ENCODE results near the gene HEPN1.

HEPN1 gene

GRCh38 chr11:124918950-124919349, at the start of gene HEPN1:
TSS of gene HEPN1 (plus strand) at chr11:124919250.
- no peak for DNase-seq (ENCODE audit: low spot score)

GRCh38 chr11:124869331-124869730, 49.7 kb upstream of the HEPN1 start:
- no peak for DNase-seq (ENCODE audit: low spot score)

- no peak for DNase-seq (ENCODE audit: low spot score)
Observed at GRCh38 chr11:124869856-124870387, 49.1 kb upstream of the HEPN1 start.

- no peak for DNase-seq (ENCODE audit: low spot score)
Observed at GRCh38 chr11:124870430-124870829, 48.6 kb upstream of the HEPN1 start.

GRCh38 chr11:124872280-124872679, 46.8 kb upstream of the HEPN1 start:
- DNase-seq (ENCODE audit: low spot score), result no peak

- no peak for DNase-seq (ENCODE audit: low spot score)
Observed at GRCh38 chr11:124872741-124873140, 46.3 kb upstream of the HEPN1 start.

GRCh38 chr11:124873951-124874350, 45.1 kb upstream of the HEPN1 start:
- DNase-seq (ENCODE audit: low spot score), result no peak

- DNase-seq (ENCODE audit: low spot score), result no peak
Observed at GRCh38 chr11:124874571-124875255, 44.3 kb upstream of the HEPN1 start.

GRCh38 chr11:124875401-124875800, 43.6 kb upstream of the HEPN1 start:
- no peak for DNase-seq (ENCODE audit: low spot score)

GRCh38 chr11:124875943-124876817, 42.9 kb upstream of the HEPN1 start:
- peak; percentile 69 for DNase-seq (ENCODE audit: low spot score)

GRCh38 chr11:124876818-124877630, 42.0 kb upstream of the HEPN1 start:
- DNase-seq (ENCODE audit: low spot score), result no peak

- DNase-seq (ENCODE audit: low spot score), result no peak
Observed at GRCh38 chr11:124877631-124877909, 41.5 kb upstream of the HEPN1 start.

- no peak for DNase-seq (ENCODE audit: low spot score)
Observed at GRCh38 chr11:124877910-124878758, 40.9 kb upstream of the HEPN1 start.

- no peak for DNase-seq (ENCODE audit: low spot score)
Observed at GRCh38 chr11:124878759-124879492, 40.1 kb upstream of the HEPN1 start.

- no peak for DNase-seq (ENCODE audit: low spot score)
Observed at GRCh38 chr11:124879493-124880289, 39.4 kb upstream of the HEPN1 start.

- DNase-seq (ENCODE audit: low spot score), result no peak
Observed at GRCh38 chr11:124880290-124880611, 38.8 kb upstream of the HEPN1 start.

GRCh38 chr11:124880958-124881357, 38.1 kb upstream of the HEPN1 start:
- DNase-seq (ENCODE audit: low spot score), result no peak

- no peak for DNase-seq (ENCODE audit: low spot score)
Observed at GRCh38 chr11:124882339-124883071, 36.5 kb upstream of the HEPN1 start.

GRCh38 chr11:124884340-124884739, 34.7 kb upstream of the HEPN1 start:
- DNase-seq (ENCODE audit: low spot score), result no peak

Data from CD4-positive, alpha-beta T cell treated with Interleukin-6 at 100 ng/mL for 8 hours (primary cell).